GM23338 (cell line): Measurements from ENCODE around the gene MATCAP1. TPM values are rescaled to one million over a fixed set of nuclear protein-coding genes. Genes with fewer than 3 reads are reported as not detected.

ENCODE experiments used
- ATAC-seq: fragments of 200-7000 bp; cut with Tn5 transposase; 3 replicates; pipeline ENCODE4 v1.9.1; 2020
- DNase-seq: peaks from one replicate; pipeline ENCODE4 v3.0.0-alpha.2; 2015; ENCODE audit warnings: low spot score
- H2AFZ ChIP-seq: fragments of 200-600 bp; sonication (generic); 2 replicates; pipeline ENCODE4 v1.8.0; 2016; ENCODE audit warnings: antibody characterized with exemption, mild to moderate bottlenecking, moderate library complexity
- H3F3A ChIP-seq: fragments of 200-600 bp; sonication (generic); replicated peaks from 2 replicates; pipeline ENCODE4 v1.8.0; 2017; ENCODE audit warnings: antibody characterized with exemption, mixed run types, low read depth
- H3K27ac ChIP-seq: fragments of 200-600 bp; sonication (generic); 2 replicates; pipeline ENCODE4 v1.6.1; 2016; ENCODE audit warnings: low read depth
- H3K27me3 ChIP-seq: fragments of 200-600 bp; sonication (generic); 2 replicates; pipeline ENCODE4 v1.8.0; 2016; ENCODE audit warnings: mild to moderate bottlenecking, mixed run types, moderate library complexity; ENCODE audit not compliant: insufficient read depth
- H3K36me3 ChIP-seq: fragments of 200-600 bp; sonication (generic); 2 replicates; pipeline ENCODE4 v1.8.0; 2016; ENCODE audit warnings: mild to moderate bottlenecking; ENCODE audit not compliant: insufficient read depth
- H3K4me1 ChIP-seq: fragments of 200-600 bp; sonication (generic); 2 replicates; pipeline ENCODE4 v1.8.0; 2016; ENCODE audit warnings: mild to moderate bottlenecking, moderate library complexity; ENCODE audit not compliant: insufficient read depth
- H3K4me2 ChIP-seq: fragments of 200-600 bp; sonication (generic); 2 replicates; pipeline ENCODE4 v1.7.1; 2017; ENCODE audit warnings: mixed run types
- H3K4me3 ChIP-seq: fragments of 200-600 bp; sonication (generic); 2 replicates; pipeline ENCODE4 v1.6.1; 2016; ENCODE audit warnings: mixed run types
- H3K79me2 ChIP-seq: fragments of 200-600 bp; sonication (generic); replicated peaks from 2 replicates; pipeline ENCODE4 v1.8.0; 2017; ENCODE audit warnings: mild to moderate bottlenecking; ENCODE audit not compliant: insufficient read depth
- H3K9me2 ChIP-seq: fragments of 200-600 bp; sonication (generic); 2 replicates; pipeline ENCODE4 v1.8.0; 2017; ENCODE audit not compliant: insufficient read depth
- H4K20me1 ChIP-seq: fragments of 200-600 bp; sonication (generic); replicated peaks from 2 replicates; pipeline ENCODE4 v1.8.0; 2017; ENCODE audit warnings: mild to moderate bottlenecking; ENCODE audit not compliant: insufficient read depth
- H3K27ac Mint-ChIP-seq: 2 replicates; pipeline ENCODE4 v1.8.0; 2020; ENCODE audit warnings: inconsistent platforms, mild to moderate bottlenecking, moderate library complexity, mixed read lengths
- H3K27me3 Mint-ChIP-seq: 3 replicates; pipeline ENCODE4 v1.8.0; 2022; ENCODE audit warnings: low read depth, mild to moderate bottlenecking, moderate library complexity, mixed read lengths, inconsistent platforms; ENCODE audit not compliant: insufficient read depth, poor library complexity
- H3K36me3 Mint-ChIP-seq: 3 replicates; pipeline ENCODE4 v1.8.0; 2021; ENCODE audit warnings: low read depth, mild to moderate bottlenecking, inconsistent platforms, moderate library complexity, mixed read lengths
- H3K4me1 Mint-ChIP-seq: 3 replicates; pipeline ENCODE4 v1.8.0; 2020; ENCODE audit warnings: mild to moderate bottlenecking, inconsistent platforms, mixed read lengths
- H3K4me3 Mint-ChIP-seq: 3 replicates; pipeline ENCODE4 v1.8.0; 2021; ENCODE audit warnings: moderate library complexity, mild to moderate bottlenecking, inconsistent platforms, mixed read lengths
- H3K9me3 Mint-ChIP-seq: 3 replicates; pipeline ENCODE4 v1.8.0; 2020; ENCODE audit warnings: moderate library complexity, mild to moderate bottlenecking, inconsistent platforms, mixed read lengths
- CREB1 ChIP-seq: fragments of 250-450 bp; sonication (Bioruptor Pico); IDR thresholded peaks from 2 replicates; pipeline ENCODE4 v1.5.0; 2020; ENCODE audit warnings: low read depth, mild to moderate bottlenecking, moderate library complexity
- CTCF ChIP-seq, 2 experiments: fragments of 200-600 bp in 1 of 2; sonication (generic) in 1 of 2; conservative IDR thresholded peaks; 2 replicates each; pipeline versions ENCODE4 v1.5.1 to v1.6.1; 2016 to 2017; ENCODE audit warnings: antibody characterized with exemption in 2 of 2, low read depth in 2 of 2, mild to moderate bottlenecking in 2 of 2, moderate library complexity in 1 of 2
- ETS1 ChIP-seq: IDR thresholded peaks from 2 replicates; pipeline ENCODE4 v1.6.1; 2016; ENCODE audit warnings: antibody characterized with exemption
- POLR2AphosphoS5 ChIP-seq: IDR thresholded peaks from 2 replicates; pipeline ENCODE4 v1.6.1; 2016; ENCODE audit warnings: antibody characterized with exemption, low read depth
- STAT1 ChIP-seq: IDR thresholded peaks from one replicate; pipeline ENCODE4 v1.6.1; 2016; ENCODE audit warnings: antibody characterized with exemption; ENCODE audit not compliant: unreplicated experiment
- ZNF462 ChIP-seq: fragments of 250-450 bp; sonication (Bioruptor Pico); IDR thresholded peaks from 2 replicates; pipeline ENCODE4 v1.5.0; 2020; ENCODE audit warnings: mild to moderate bottlenecking, moderate library complexity
- polyA plus RNA-seq: library from polyadenylated mRNA; unstranded; fragments of >200 nt; fragmentation: Nextera tagmentation; extraction: Ambion mirVana; gene quantifications from 2 replicates; pipeline ENCODE4 v1.2.1, GENCODE V29; 2016
- total RNA-seq: library from RNA; depleted of rRNA; stranded (reverse); fragments of >200 nt; shearing (Covaris generic); gene quantifications from 2 replicates; pipeline ENCODE4 v1.2.3, GENCODE V29; 2014

Gene MATCAP1
- total and polyA plus RNA-seq, 2 experiments from 2014 or later = 9.5 to 22.7 TPM

- H3K27ac ChIP-seq = no peak overlapping the region
- no peaks in the 10 kb centered on the region for H3K9me2 ChIP-seq
- H3K4me2 ChIP-seq = no peak overlapping the region
- H3K79me2 ChIP-seq = peaks cover 10% of the 10 kb centered on the region
- H3K4me1 ChIP-seq = peaks cover 17% of the 10 kb centered on the region
- Mint-ChIP-seq H3K27me3 (peaks cover 45% of the 10 kb centered on the region), H3K9me3 (no peaks in the 10 kb centered on the region; the same call in 2 of the 3 replicates), H3K4me1 (peaks cover 12% of the 10 kb centered on the region), H3K27ac (no peak overlapping the region), H3K4me3 (0 out of 3 replicates have a peak overlapping the region, but pooled peaks have one; percentile 70), H3K36me3 (peaks cover 3% of the 10 kb centered on the region; the same call in 2 of the 3 replicates)
- no peak for TF ChIP-seq CREB1
- peak; percentile 22 to 62; a peak in 2 of 4 replicates for TF ChIP-seq CTCF (conservative IDR thresholded peaks at IDR 0.05; ENCODE audit: low read depth in 2 of 2)
- peaks cover 39% of the 10 kb centered on the region for H3K27me3 ChIP-seq
- H3F3A ChIP-seq = peaks cover 10% of the 10 kb centered on the region; the same call in 1 of the 2 replicates
- H3K36me3 ChIP-seq = no peaks in the 10 kb centered on the region
- H4K20me1 ChIP-seq = peaks cover 4% of the 10 kb centered on the region; the same call in 1 of the 2 replicates
- DNase-seq (no peak), ATAC-seq (no peak; the same call in 2 of the 3 replicates)
- H2AFZ ChIP-seq = no peak overlapping the region
- no peak overlapping the region for H3K4me3 ChIP-seq
These were observed 4.2 kb downstream of the MATCAP1 start for GRCh38 chr16:67179421-67180080.

- H3K36me3 Mint-ChIP-seq = peaks cover 3% of the 10 kb centered on the region; the same call in 2 of the 3 replicates
- peaks cover 54% of the 10 kb centered on the region for H3K27me3 Mint-ChIP-seq
- no peaks in the 10 kb centered on the region for H3K9me2 ChIP-seq
- peak overlapping the region; percentile 81 for H2AFZ ChIP-seq
- peak overlapping the region; percentile 69 for H3K4me3 ChIP-seq
- no peak overlapping the region for H3K27ac Mint-ChIP-seq
- H4K20me1 ChIP-seq = peaks cover 9% of the 10 kb centered on the region
- H3K79me2 ChIP-seq = peaks cover 9% of the 10 kb centered on the region
- peak; percentile 98 for DNase-seq
- H3K4me1 ChIP-seq = peaks cover 24% of the 10 kb centered on the region
- peaks cover 23% of the 10 kb centered on the region for H3K4me1 Mint-ChIP-seq
- H3K27me3 ChIP-seq = peaks cover 49% of the 10 kb centered on the region
- H3K4me2 ChIP-seq = peak overlapping the region; percentile 84
- peak overlapping the region; percentile 70 for H3K4me3 Mint-ChIP-seq
- no peaks in the 10 kb centered on the region; the same call in 1 of the 3 replicates for H3K9me3 Mint-ChIP-seq
- peak; percentile 85 for ATAC-seq
- no peaks in the 10 kb centered on the region for H3K36me3 ChIP-seq
- H3K27ac ChIP-seq = no peak overlapping the region
- H3F3A ChIP-seq = peaks cover 16% of the 10 kb centered on the region; the same call in 1 of the 2 replicates
- no peak for TF ChIP-seq ETS1
- no peak for TF ChIP-seq CTCF (conservative IDR thresholded peaks at IDR 0.05; ENCODE audit: low read depth in 2 of 2)
- TF ChIP-seq STAT1 = no peak
- peak; percentile 90 for TF ChIP-seq POLR2AphosphoS5
- TF ChIP-seq ZNF462 = no peak
These were observed 5.7 kb downstream of the MATCAP1 start for GRCh38 chr16:67177743-67178699.
